NCI-H1436 treated with DMSO at 0.1 percent for 48 hours (cell line): Measurements from ENCODE around the gene PLA2G4A.
"Not testable (repeated sequence)": the region's sequence is repeated elsewhere in the genome, so short reads cannot be mapped to it uniquely, and the experiment has no call there.

Source experiments
- DNase-seq: peaks from one replicate; lab custom pipeline; 2025; lab: John Stamatoyannopoulos, UW

PLA2G4A gene

GRCh38 chr1:186875896-186876835, 47.4 kb downstream of the PLA2G4A start:
- no peak for DNase-seq

- no peak for DNase-seq
Observed at GRCh38 chr1:186878356-186878755, 49.6 kb downstream of the PLA2G4A start.

- no peak for DNase-seq
Observed at GRCh38 chr1:186880982-186881381, 52.2 kb downstream of the PLA2G4A start.

GRCh38 chr1:186882372-186883134, 53.8 kb downstream of the PLA2G4A start:
- no peak for DNase-seq

GRCh38 chr1:186884251-186884650, 55.5 kb downstream of the PLA2G4A start:
- no peak for DNase-seq

GRCh38 chr1:186887203-186887602, 58.5 kb downstream of the PLA2G4A start:
- no peak for DNase-seq

- DNase-seq = no peak
Observed at GRCh38 chr1:186888367-186888766, 59.6 kb downstream of the PLA2G4A start.

GRCh38 chr1:186892936-186893335, 64.2 kb downstream of the PLA2G4A start:
- DNase-seq = no peak

GRCh38 chr1:186894415-186894814, 65.7 kb downstream of the PLA2G4A start:
- DNase-seq = no peak

GRCh38 chr1:186896211-186896610, 67.5 kb downstream of the PLA2G4A start:
- DNase-seq = no peak

GRCh38 chr1:186897008-186897407, 68.3 kb downstream of the PLA2G4A start:
- DNase-seq = no peak

GRCh38 chr1:186899577-186899976, 70.8 kb downstream of the PLA2G4A start:
- DNase-seq = no peak

- no peak for DNase-seq
Observed at GRCh38 chr1:186899977-186900376, 71.2 kb downstream of the PLA2G4A start.

- DNase-seq = no peak
Observed at GRCh38 chr1:186900539-186901237, 71.9 kb downstream of the PLA2G4A start.

GRCh38 chr1:186901631-186902030, 72.9 kb downstream of the PLA2G4A start:
- DNase-seq = no peak

- no peak for DNase-seq
Observed at GRCh38 chr1:186903374-186904136, 74.8 kb downstream of the PLA2G4A start.

GRCh38 chr1:186904361-186904760, 75.6 kb downstream of the PLA2G4A start:
- no peak for DNase-seq

- no peak for DNase-seq
Observed at GRCh38 chr1:186905561-186905960, 76.8 kb downstream of the PLA2G4A start.

GRCh38 chr1:186915555-186915954, 86.8 kb downstream of the PLA2G4A start:
- DNase-seq = no peak

- not testable (repeated sequence) for DNase-seq
Observed at GRCh38 chr1:186917106-186917786, 88.5 kb downstream of the PLA2G4A start.

GRCh38 chr1:186921386-186921785, 92.6 kb downstream of the PLA2G4A start:
- not testable (repeated sequence) for DNase-seq
